ENCODE measurements around the gene FCER2.

- TF ChIP-seq ZFX (IDR thresholded peaks at IDR 0.05; ENCODE audit: borderline replicate concordance) (no peak), CTCF (IDR thresholded peaks at IDR 0.05) (no peak)
These were observed 42.4 kb upstream of the FCER2 start for GRCh38 chr19:7744199-7744786.

Measured in 22Rv1 (cell line).